OCI-LY1 (cell line): Measurements from ENCODE around the gene RASD1.

Experiments
- H2AFZ ChIP-seq: fragments of 200-600 bp; sonication (generic), shearing (Covaris generic); 2 replicates; pipeline ENCODE4 v1.6.0; 2014; ENCODE audit warnings: antibody characterized with exemption, mild to moderate bottlenecking, low read length
- H3F3A ChIP-seq: fragments of 200-600 bp; sonication (generic), shearing (Covaris generic); 2 replicates; pipeline ENCODE4 v1.6.0; 2014; ENCODE audit warnings: mild to moderate bottlenecking, antibody characterized with exemption, low read length, moderate library complexity; ENCODE audit not compliant: insufficient read depth
- H3K27ac ChIP-seq: fragments of 200-600 bp; sonication (generic); 2 replicates; pipeline ENCODE4 v1.5.1; 2014; ENCODE audit warnings: low read length, mixed run types, mild to moderate bottlenecking, low read depth; ENCODE audit not compliant: poor library complexity, severe bottlenecking
- H3K27me3 ChIP-seq: fragments of 200-600 bp; sonication (generic); 2 replicates; pipeline ENCODE4 v1.6.0; 2014; ENCODE audit warnings: antibody characterized with exemption, mild to moderate bottlenecking, low read length, moderate library complexity; ENCODE audit not compliant: insufficient read depth
- H3K36me3 ChIP-seq: fragments of 200-600 bp; sonication (generic); 2 replicates; pipeline ENCODE4 v1.6.1; 2014; ENCODE audit warnings: mild to moderate bottlenecking, antibody characterized with exemption, low read length, moderate library complexity, mixed read lengths; ENCODE audit not compliant: insufficient read depth
- H3K4me1 ChIP-seq: fragments of 200-600 bp; sonication (generic); 2 replicates; pipeline ENCODE4 v1.5.1; 2014; ENCODE audit warnings: mild to moderate bottlenecking, low read length, moderate library complexity; ENCODE audit not compliant: insufficient read depth, severe bottlenecking
- H3K4me2 ChIP-seq: fragments of 200-600 bp; sonication (generic), shearing (Covaris generic); 2 replicates; pipeline ENCODE4 v1.6.1; 2014; ENCODE audit warnings: low read length
- H3K4me3 ChIP-seq: fragments of 200-600 bp; sonication (generic); 2 replicates; pipeline ENCODE4 v1.5.1; 2014; ENCODE audit warnings: low read length, low read depth, mild to moderate bottlenecking, mixed read lengths; ENCODE audit not compliant: poor library complexity, severe bottlenecking
- H3K79me2 ChIP-seq: fragments of 200-600 bp; shearing (Covaris generic); 2 replicates; pipeline ENCODE4 v1.6.1; 2016; ENCODE audit warnings: mixed run types, low read length, mixed read lengths; ENCODE audit not compliant: insufficient read depth
- H3K9ac ChIP-seq: fragments of 200-600 bp; sonication (generic), shearing (Covaris generic); 2 replicates; pipeline ENCODE4 v1.6.1; 2014; ENCODE audit warnings: mild to moderate bottlenecking, low read length, mixed read lengths
- H3K9me2 ChIP-seq: fragments of 200-600 bp; sonication (generic), shearing (Covaris generic); 2 replicates; pipeline ENCODE4 v1.6.1; 2014; ENCODE audit warnings: low read depth, mild to moderate bottlenecking, low read length, mixed read lengths
- H3K9me3 ChIP-seq: fragments of 200-600 bp; shearing (Covaris generic); 2 replicates; pipeline ENCODE4 v1.6.1; 2014; ENCODE audit warnings: low read length, mixed read lengths
- H4K20me1 ChIP-seq: fragments of 200-600 bp; sonication (generic), shearing (Covaris generic); 2 replicates; pipeline ENCODE4 v1.6.0; 2016; ENCODE audit warnings: mild to moderate bottlenecking, low read length; ENCODE audit not compliant: insufficient read depth
- CTCF ChIP-seq: fragments of 200-600 bp; sonication (generic), shearing (Covaris generic); IDR thresholded peaks from 2 replicates; pipeline ENCODE4 v1.5.1; 2017; ENCODE audit warnings: mild to moderate bottlenecking, antibody characterized with exemption, low read length, moderate library complexity, mixed read lengths
- EZH2 ChIP-seq: fragments of 200-600 bp; sonication (generic), shearing (Covaris generic); IDR thresholded peaks from 2 replicates; pipeline ENCODE4 v1.8.0; 2017; ENCODE audit warnings: borderline replicate concordance, mixed run types, mild to moderate bottlenecking, antibody characterized with exemption, low read length, moderate library complexity, mixed read lengths

The RASD1 gene

GRCh38 chr17:17540278-17540906, 44.2 kb upstream of the RASD1 start:
- peaks cover 7% of the 10 kb centered on the region; the same call in 1 of the 2 replicates for H3K27me3 ChIP-seq
- H3K79me2 ChIP-seq, result no peaks in the 10 kb centered on the region
- no peak for TF ChIP-seq EZH2
- TF ChIP-seq CTCF, result no peak
- no peaks in the 10 kb centered on the region for H3F3A ChIP-seq
- no peaks in the 10 kb centered on the region for H3K36me3 ChIP-seq
- no peaks in the 10 kb centered on the region for H3K9me2 ChIP-seq
- H3K27ac ChIP-seq, result no peak overlapping the region
- H4K20me1 ChIP-seq, result no peaks in the 10 kb centered on the region
- H3K4me1 ChIP-seq, result no peaks in the 10 kb centered on the region
- no peak overlapping the region for H2AFZ ChIP-seq
- no peak overlapping the region for H3K9ac ChIP-seq
- H3K9me3 ChIP-seq, result no peaks in the 10 kb centered on the region
- H3K4me3 ChIP-seq, result no peak overlapping the region
- no peak overlapping the region for H3K4me2 ChIP-seq

GRCh38 chr17:17539591-17539990, 43.4 kb upstream of the RASD1 start:
- no peaks in the 10 kb centered on the region for H3F3A ChIP-seq
- H4K20me1 ChIP-seq, result no peaks in the 10 kb centered on the region
- no peaks in the 10 kb centered on the region for H3K4me1 ChIP-seq
- no peak overlapping the region for H3K4me3 ChIP-seq
- no peak overlapping the region for H3K4me2 ChIP-seq
- H3K27ac ChIP-seq, result no peak overlapping the region
- no peak overlapping the region for H3K9ac ChIP-seq
- peaks cover 7% of the 10 kb centered on the region; the same call in 1 of the 2 replicates for H3K27me3 ChIP-seq
- H3K9me2 ChIP-seq, result no peaks in the 10 kb centered on the region
- TF ChIP-seq EZH2, result no peak
- TF ChIP-seq CTCF, result no peak
- H3K9me3 ChIP-seq, result no peaks in the 10 kb centered on the region
- no peaks in the 10 kb centered on the region for H3K79me2 ChIP-seq
- H3K36me3 ChIP-seq, result no peaks in the 10 kb centered on the region
- no peak overlapping the region for H2AFZ ChIP-seq

GRCh38 chr17:17538417-17539391, 42.5 kb upstream of the RASD1 start:
- no peaks in the 10 kb centered on the region for H3K79me2 ChIP-seq
- no peak overlapping the region for H3K4me3 ChIP-seq
- peaks cover 7% of the 10 kb centered on the region; the same call in 1 of the 2 replicates for H3K27me3 ChIP-seq
- H3K9me3 ChIP-seq, result no peaks in the 10 kb centered on the region
- H4K20me1 ChIP-seq, result no peaks in the 10 kb centered on the region
- H3F3A ChIP-seq, result no peaks in the 10 kb centered on the region
- H3K9ac ChIP-seq, result no peak overlapping the region
- H3K9me2 ChIP-seq, result no peaks in the 10 kb centered on the region
- no peak overlapping the region for H3K27ac ChIP-seq
- no peak overlapping the region for H2AFZ ChIP-seq
- no peaks in the 10 kb centered on the region for H3K36me3 ChIP-seq
- TF ChIP-seq CTCF (no peak), EZH2 (no peak)
- H3K4me2 ChIP-seq, result no peak overlapping the region
- H3K4me1 ChIP-seq, result no peaks in the 10 kb centered on the region
